AG04449 (cell line): ENCODE data around the gene SLC35B1.

Experiments used
- CTCF ChIA-PET: fragments of 350-600 bp; formaldehyde crosslinking; extraction: SDS; loops from one replicate; lab custom pipeline; 2021; ENCODE audit warnings: antibody characterized with exemption; lab: Yijun Ruan, JAX
- POLR2A ChIA-PET: fragments of 400-600, 350-600 bp; formaldehyde crosslinking; extraction: SDS; loops from one replicate; lab custom pipeline; 2020; ENCODE audit warnings: antibody characterized with exemption, inconsistent platforms; lab: Yijun Ruan, JAX
- DNase-seq: peaks from one replicate; pipeline ENCODE4 v3.0.0-alpha.2; 2010; ENCODE audit warnings: low read depth, low spot score
- H3K4me3 ChIP-seq: 2 replicates; pipeline ENCODE4 v1.5.1; 2011; ENCODE audit warnings: low read depth, mild to moderate bottlenecking, control low read depth, low read length
- CTCF ChIP-seq: IDR thresholded peaks from one replicate; pipeline ENCODE4 v1.5.1; 2011; ENCODE audit warnings: mild to moderate bottlenecking, moderate library complexity, low read length, control low read depth, inconsistent platforms; ENCODE audit not compliant: insufficient read depth; ENCODE audit errors: missing control alignments

The SLC35B1 gene

GRCh38 chr17:49707608-49708514 lies at the start of gene SLC35B1:
TSS of gene SLC35B1 (minus strand) at chr17:49707964. CDS start at chr17:49707833, 131 bp downstream.
- DNase-seq: peak; percentile 93
- peak within 1 kb of the TSS; percentile 91 for H3K4me3 ChIP-seq
- ChIA-PET CTCF (interaction anchor here (0.6 to 27.0 kb wide), 32 partner anchors 10 to 350 kb away, joined by 3 to 1118 read pairs (median 5); partner anchors contain the start of genes DLX3, FAM117A and NXPH3), POLR2A (interaction anchor here (1.0 to 1.8 kb wide), 5 partner anchors 56 to 293 kb away, joined by 3 to 5 read pairs (median 4); partner anchors contain the start of gene PHB1)
- TF ChIP-seq CTCF: peak; percentile 89

GRCh38 chr17:49757151-49757777 lies 49.5 kb upstream of the SLC35B1 start:
- no peak for TF ChIP-seq CTCF
- CTCF ChIA-PET: interaction anchor here (1.2 kb wide), 1 partner anchor 200 kb away, joined by 4 read pairs; no protein-coding TSS in a partner anchor

GRCh38 chr17:49756323-49757150 lies 48.8 kb upstream of the SLC35B1 start:
- H3K4me3 ChIP-seq: no peak overlapping the region
- no peak for TF ChIP-seq CTCF
- ChIA-PET POLR2A (no interaction called here), CTCF (interaction anchor here (0.9 to 1.2 kb wide), 3 partner anchors 183 to 200 kb away, joined by 3 to 4 read pairs (median 4); no protein-coding TSS in a partner anchor)
- DNase-seq: no peak

More at GRCh38 chr17:49757151-49757777, 49.5 kb upstream of the SLC35B1 start:
- POLR2A ChIA-PET: no interaction called here
- H3K4me3 ChIP-seq: no peak overlapping the region
- no peak for DNase-seq

- no peak for DNase-seq
- no peak overlapping the region for H3K4me3 ChIP-seq
- CTCF ChIA-PET: interaction anchor here (0.9 to 1.0 kb wide), 2 partner anchors 182 to 199 kb away, joined by 3 to 4 read pairs; no protein-coding TSS in a partner anchor
- POLR2A ChIA-PET: no interaction called here
- no peak for TF ChIP-seq CTCF
These were observed 48.0 kb upstream of the SLC35B1 start for GRCh38 chr17:49755663-49756283.

- POLR2A ChIA-PET: no interaction called here
- no peak for TF ChIP-seq CTCF
- no peak overlapping the region for H3K4me3 ChIP-seq
- CTCF ChIA-PET: interaction anchor here (1.2 to 1.3 kb wide), 2 partner anchors 25 to 46 kb away, joined by 4 to 5 read pairs; partner anchors contain the start of gene SLC35B1
- no peak for DNase-seq
These were observed 46.2 kb upstream of the SLC35B1 start for GRCh38 chr17:49753959-49754391.
